ENCODE data around the gene KCNIP4. TPM values are rescaled to one million over a fixed set of nuclear protein-coding genes. Genes with fewer than 3 reads are reported as not detected.
A peak's percentile ranks its signal among the peaks of the same experiment; 100 is the strongest.

KCNIP4 gene
- total RNA-seq, 1 experiment from 2014 or later = not detected

GRCh38 chr4:21202959-21203358 is 745.6 kb downstream of the KCNIP4 start:
- in situ Hi-C loops (cut with HindIII; ENCODE audit: low sequenced_read_pairs) = no loop called here
- no peak for DNase-seq (ENCODE audit: low spot score)

DNA sequence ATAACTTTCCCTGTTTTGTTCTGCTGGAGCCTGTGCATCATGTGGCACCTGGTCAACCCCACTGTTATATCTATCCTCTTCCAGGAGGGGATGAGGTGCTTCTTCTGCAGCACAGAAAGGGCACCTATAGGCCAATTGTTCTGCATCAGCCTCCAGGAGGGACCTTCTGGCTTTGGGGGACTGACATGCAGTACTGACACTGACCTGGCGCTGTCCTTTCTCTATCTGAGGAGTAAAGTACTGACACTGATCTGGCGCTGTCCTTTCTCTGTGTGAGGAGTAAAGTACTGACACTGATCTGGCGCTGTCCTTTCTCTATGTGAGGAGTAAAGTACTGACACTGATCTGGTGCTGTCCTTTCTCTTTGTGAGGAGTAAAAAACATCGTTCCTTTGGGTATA is 749.9 kb downstream of the KCNIP4 start:
- in situ Hi-C loops (cut with HindIII; ENCODE audit: low sequenced_read_pairs) = no loop called here
- DNase-seq (ENCODE audit: low spot score) = no peak

DNA sequence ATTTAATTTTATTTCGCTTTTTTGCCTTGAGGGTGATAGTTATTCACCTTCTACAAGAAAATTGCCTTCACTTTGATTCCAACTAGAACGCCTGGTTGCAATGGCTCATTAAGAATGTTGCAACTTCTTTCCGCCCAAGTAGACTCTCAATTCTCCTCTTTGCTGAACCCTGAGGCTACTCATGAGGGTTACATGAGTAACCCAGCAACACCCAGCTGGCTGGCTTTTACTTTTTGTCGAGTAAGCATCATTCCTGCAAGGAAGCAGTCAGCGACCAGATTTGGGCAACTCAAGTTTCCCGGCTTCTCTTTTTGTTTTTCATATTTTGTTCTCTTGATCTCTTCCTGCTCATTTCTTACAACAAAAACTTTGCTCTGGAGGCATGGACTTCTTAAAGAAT is 752.9 kb downstream of the KCNIP4 start:
- no peak for DNase-seq (ENCODE audit: low spot score)
- in situ Hi-C loops (cut with HindIII; ENCODE audit: low sequenced_read_pairs) = no loop called here

GRCh38 chr4:21192367-21192766 is 756.2 kb downstream of the KCNIP4 start:
- DNase-seq (ENCODE audit: low spot score) = no peak
- in situ Hi-C loops (cut with HindIII; ENCODE audit: low sequenced_read_pairs) = no loop called here

DNA sequence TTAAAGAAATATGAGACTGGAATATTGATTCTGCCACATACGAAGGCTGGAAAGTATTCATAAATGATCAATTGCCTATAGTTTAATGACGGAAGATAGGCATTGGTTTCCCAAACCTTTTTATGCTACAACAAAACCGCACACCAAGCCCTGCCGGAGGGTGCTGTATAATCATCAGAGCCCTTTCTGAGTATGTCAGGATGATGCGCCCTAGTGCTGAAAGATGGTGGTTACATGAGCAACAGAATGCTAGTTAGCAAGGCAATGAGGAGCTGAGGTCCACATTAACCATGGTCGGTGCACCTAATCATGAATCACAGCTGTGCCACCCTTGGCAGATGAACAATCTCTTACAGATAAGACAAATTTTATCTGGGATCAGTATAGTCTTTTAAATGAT is 757.3 kb downstream of the KCNIP4 start:
- in situ Hi-C loops (cut with HindIII; ENCODE audit: low sequenced_read_pairs) = no loop called here

GRCh38 chr4:21184788-21185187 is 763.8 kb downstream of the KCNIP4 start:
- in situ Hi-C loops (cut with HindIII; ENCODE audit: low sequenced_read_pairs) = no loop called here
- no peak for DNase-seq (ENCODE audit: low spot score)

More for the DNA sequence above, 757.3 kb downstream of the KCNIP4 start:
- no peak for DNase-seq (ENCODE audit: low spot score)

DNA sequence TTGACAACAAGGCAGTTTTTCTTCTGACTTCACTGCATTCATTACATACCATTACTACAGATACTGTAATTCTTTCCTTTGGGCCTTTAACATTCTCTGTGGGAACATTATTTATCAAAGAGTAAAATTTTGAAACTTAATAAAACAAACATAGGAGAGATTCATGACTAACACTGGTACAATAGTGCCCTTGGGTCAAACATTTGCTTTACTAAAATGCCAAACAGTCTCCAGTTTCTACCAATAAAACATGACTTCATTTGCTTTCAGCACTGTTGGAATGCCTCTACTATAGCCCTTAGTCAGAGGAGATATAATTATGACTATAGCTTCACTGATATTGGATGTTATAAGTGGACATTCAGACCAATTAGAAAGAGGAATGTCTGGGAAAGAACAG is 766.9 kb downstream of the KCNIP4 start:
- no peak for DNase-seq (ENCODE audit: low spot score)
- in situ Hi-C loops (cut with HindIII; ENCODE audit: low sequenced_read_pairs) = no loop called here

DNA sequence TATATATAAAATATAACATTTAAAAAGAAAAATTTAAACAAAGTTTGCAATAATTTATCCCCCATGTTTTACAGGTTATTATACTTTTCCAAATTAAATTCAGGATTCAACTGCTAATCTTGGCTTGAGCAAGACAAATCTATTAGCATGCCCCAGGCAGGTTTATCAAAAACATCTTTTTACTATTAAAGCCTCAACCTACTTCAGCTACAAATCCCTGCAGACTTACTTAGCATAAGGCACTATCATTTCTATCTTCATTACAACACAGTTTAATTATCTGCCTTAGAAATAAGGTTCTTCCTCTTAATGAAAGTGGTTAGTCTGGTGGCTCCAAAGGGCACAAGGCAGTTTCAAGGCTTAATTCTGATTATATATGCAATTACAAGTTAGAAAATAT is 770.7 kb downstream of the KCNIP4 start:
- in situ Hi-C loops (cut with HindIII; ENCODE audit: low sequenced_read_pairs) = no loop called here
- DNase-seq (ENCODE audit: low spot score) = no peak

GRCh38 chr4:21177092-21177491 is 771.5 kb downstream of the KCNIP4 start:
- in situ Hi-C loops (cut with HindIII; ENCODE audit: low sequenced_read_pairs) = no loop called here
- no peak for DNase-seq (ENCODE audit: low spot score)

DNA sequence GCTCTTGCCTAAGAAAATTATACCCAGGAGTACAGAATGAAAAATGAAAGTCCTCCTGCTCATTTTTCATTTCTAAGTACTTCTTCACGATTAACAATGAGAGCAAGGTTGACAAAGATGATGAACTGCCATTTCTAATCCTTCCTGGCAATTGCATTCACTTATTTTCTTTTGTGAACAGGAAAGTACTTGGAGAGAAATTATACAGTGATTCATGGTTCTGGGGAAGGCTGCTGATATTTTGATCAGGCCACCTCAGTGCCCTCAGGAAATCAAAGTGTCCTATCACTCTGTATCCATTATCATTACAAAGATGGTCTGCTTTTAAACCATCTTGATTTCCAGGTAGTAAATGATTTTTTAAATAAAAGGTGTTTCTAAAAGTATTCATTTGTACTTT is 780.9 kb downstream of the KCNIP4 start:
- in situ Hi-C loops (cut with HindIII; ENCODE audit: low sequenced_read_pairs) = no loop called here
- DNase-seq (ENCODE audit: low spot score) = no peak

GRCh38 chr4:21155367-21155766 is 793.2 kb downstream of the KCNIP4 start:
- no peak for DNase-seq (ENCODE audit: low spot score)
- in situ Hi-C loops (cut with HindIII; ENCODE audit: low sequenced_read_pairs) = no loop called here

- no peak for DNase-seq (ENCODE audit: low spot score)
- in situ Hi-C loops (cut with HindIII; ENCODE audit: low sequenced_read_pairs) = no loop called here
These were observed 809.2 kb downstream of the KCNIP4 start for GRCh38 chr4:21139327-21139726.

DNA sequence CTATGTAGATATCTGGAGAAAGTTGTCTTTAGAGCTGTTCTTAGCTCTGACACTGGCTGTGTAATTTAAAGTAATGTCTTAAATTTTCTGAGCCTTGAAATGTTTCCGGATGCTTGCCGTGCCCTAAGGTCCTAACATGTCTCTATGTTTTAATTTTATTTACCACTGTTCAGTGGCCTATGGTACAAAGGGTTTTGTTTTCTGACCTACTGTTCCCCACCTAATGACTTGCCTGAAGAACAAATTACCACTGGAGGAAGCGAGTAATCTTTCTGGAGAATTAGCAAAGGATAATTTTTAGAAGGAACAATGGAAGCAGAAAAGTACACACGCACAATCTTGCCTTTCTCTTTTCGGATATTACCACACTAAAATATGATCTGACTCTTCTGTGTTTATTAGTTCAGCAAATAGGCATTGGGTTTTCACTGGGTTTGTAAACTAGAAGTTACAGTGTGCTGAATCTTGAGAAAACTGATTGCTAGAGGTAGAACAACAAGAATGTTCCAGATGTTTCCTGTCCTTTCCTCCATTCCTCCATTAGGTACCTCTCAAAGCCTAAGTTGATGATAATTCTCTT is 812.4 kb downstream of the KCNIP4 start:
- no peak for DNase-seq (ENCODE audit: low spot score)
- in situ Hi-C loops (cut with HindIII; ENCODE audit: low sequenced_read_pairs) = no loop called here

DNA sequence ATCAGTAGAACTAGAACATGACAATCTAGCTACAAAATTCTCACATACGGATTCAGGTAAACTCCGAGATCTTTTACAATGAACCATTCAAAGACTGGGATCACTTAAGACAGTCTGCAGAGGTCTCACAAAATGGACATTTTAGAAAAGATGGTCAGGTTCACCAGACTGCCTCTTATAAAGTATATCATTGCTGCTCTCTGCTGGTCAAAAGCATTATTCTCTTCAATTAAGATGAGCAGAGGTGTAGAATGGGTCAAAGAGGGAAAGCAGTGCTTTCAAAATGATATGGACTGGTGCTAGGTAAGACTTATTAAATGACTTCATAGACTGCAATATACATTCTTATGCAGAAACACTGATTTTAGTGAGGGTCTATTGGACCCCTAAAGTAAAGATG is 813.6 kb downstream of the KCNIP4 start:
- in situ Hi-C loops (cut with HindIII; ENCODE audit: low sequenced_read_pairs) = no loop called here
- DNase-seq (ENCODE audit: low spot score) = peak; percentile 36

DNA sequence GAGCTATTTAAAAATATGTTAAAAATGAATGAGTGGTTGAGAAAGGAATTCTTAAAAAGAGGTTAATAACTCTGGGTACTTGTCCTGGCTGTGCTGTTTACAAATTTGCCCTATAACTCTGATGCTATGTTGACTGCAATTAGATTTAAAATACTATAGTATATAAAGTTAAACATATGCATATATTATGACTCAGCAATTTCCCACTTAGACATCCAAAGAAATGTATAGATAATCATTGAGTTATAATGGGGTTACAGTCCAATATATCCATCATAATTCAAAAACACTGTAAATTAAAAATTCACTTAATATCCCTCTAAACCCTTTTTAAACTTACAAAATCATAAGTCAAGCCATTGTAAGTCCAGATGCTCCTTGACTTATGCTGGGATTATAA is 818.0 kb downstream of the KCNIP4 start:
- in situ Hi-C loops (cut with HindIII; ENCODE audit: low sequenced_read_pairs) = no loop called here
- no peak for DNase-seq (ENCODE audit: low spot score)

DNA sequence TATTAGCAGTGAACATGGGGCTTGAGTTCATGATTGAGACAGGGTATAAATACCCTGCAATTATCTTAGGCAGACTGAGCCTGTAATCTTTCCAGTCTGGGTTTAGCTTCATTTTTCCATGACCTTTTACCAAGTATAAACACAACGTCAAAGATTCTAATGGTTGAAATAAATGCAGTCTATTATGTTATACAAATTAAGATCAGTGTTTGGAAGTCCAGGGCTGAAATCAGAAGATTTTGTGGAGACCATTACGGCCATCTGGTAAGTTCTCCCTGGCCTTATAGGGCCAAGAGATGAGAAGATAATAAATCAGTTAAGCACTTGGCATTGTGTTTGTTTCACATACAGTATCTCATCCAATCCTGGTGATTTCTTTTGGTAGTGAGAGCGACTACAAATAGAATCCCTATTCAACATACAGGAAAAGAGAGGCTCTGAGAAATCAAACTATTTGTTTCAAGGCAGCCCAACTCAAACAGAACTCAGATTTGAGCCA is 822.5 kb downstream of the KCNIP4 start:
- in situ Hi-C loops (cut with HindIII; ENCODE audit: low sequenced_read_pairs) = no loop called here

DNA sequence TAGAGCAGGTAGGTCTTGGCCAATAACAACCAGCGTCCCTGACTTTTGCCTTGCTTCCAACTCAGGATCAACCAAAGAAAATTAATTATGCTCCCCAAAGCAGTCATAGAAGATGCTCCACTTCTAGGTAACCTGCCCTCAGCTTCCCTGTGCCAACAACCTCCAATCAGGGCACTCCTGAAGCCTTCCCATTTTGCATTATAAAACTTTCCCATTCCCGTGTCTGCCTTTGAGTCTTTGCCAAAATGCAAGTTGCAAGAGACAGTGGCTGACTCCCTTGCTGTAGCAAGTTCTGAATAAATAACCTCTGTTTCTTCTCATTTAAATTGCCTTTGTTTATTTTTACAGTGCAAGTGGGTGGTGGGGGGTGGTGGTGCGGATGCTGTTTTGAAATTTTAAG is 830.3 kb downstream of the KCNIP4 start:
- in situ Hi-C loops (cut with HindIII; ENCODE audit: low sequenced_read_pairs) = no loop called here
- DNase-seq (ENCODE audit: low spot score) = no peak

More for the DNA sequence above, 822.5 kb downstream of the KCNIP4 start:
- no peak for DNase-seq (ENCODE audit: low spot score)

DNA sequence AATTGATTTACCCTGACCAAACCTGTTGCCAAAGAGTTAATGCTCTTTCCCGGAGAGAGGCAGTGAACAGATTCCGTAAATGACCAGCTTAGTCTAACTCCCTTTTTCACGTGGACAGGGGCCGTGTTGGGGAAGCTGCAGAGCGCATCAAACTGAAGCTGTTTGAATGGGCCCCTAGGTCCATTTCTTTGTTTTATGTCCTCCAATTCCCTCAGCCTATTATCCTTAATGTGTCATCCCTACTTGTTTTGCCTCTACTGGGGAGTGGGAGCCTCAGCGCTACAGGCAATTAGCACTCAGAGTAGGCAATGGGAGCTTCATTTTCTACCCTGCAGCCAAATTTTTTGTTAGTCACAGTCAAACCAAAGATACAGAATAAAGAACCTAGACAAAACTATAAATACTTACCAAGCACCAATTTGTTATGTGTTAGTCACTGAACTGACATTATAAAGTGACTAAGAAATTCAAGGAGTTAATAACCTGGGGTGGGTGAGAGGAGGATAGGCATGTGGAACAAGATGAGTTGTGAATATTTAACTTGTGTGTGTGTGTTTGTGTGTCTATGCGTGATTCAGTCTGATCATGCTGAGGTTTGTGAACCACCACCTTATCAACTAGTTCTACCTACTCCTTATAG is 830.9 kb downstream of the KCNIP4 start:
- no peak for DNase-seq (ENCODE audit: low spot score)

DNA sequence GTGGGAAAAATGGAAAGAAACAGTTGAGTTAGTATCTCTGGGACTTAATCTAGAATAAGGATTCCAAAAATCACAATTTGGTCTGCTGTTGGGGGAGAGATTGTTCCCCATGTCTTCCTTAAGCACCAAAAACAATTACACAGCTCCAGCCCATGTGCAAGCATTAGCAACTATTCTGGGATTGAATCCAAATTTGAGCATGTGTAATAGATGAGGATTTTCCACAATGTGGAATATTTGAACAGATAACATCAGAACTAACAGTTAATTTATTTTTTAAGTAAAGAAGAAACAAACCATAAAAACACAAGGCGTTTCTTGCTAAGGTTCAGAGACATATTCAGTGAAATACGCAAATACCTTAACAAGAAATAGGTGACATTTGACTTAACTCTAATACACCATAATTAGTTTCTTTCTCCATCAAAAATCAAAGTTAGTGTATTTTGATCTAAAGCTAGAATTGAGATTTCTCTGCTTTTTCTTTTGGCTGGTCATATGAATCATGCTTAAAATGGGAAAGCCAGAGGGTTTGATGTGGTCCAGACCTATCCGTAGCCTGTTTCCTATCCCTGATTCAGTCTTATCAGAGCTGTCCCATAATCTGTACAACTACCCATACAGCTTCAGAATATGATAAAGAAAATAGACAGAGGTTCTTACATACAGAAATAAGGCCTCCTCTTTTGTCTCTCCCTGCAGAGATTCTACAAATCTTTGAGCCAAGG is 834.9 kb downstream of the KCNIP4 start:
- peak; percentile 26 for DNase-seq (ENCODE audit: low spot score)
- in situ Hi-C loops (cut with HindIII; ENCODE audit: low sequenced_read_pairs) = no loop called here

More for the DNA sequence above, 830.9 kb downstream of the KCNIP4 start:
- in situ Hi-C loops (cut with HindIII; ENCODE audit: low sequenced_read_pairs) = no loop called here

- DNase-seq (ENCODE audit: low spot score) = no peak
- in situ Hi-C loops (cut with HindIII; ENCODE audit: low sequenced_read_pairs) = no loop called here
These were observed 845.9 kb downstream of the KCNIP4 start for GRCh38 chr4:21102667-21103066.

Measured in G401 (cell line).